ENCODE measurements around the gene HS3ST2. TPM values are rescaled to one million over a fixed set of nuclear protein-coding genes. Genes with fewer than 3 reads are reported as not detected.

Gene HS3ST2
- 0.12 and 0.51 TPM in 2 replicates for total RNA-seq (ENCODE audit: low replicate concordance)
- long read RNA-seq, result 0 reads

DNA sequence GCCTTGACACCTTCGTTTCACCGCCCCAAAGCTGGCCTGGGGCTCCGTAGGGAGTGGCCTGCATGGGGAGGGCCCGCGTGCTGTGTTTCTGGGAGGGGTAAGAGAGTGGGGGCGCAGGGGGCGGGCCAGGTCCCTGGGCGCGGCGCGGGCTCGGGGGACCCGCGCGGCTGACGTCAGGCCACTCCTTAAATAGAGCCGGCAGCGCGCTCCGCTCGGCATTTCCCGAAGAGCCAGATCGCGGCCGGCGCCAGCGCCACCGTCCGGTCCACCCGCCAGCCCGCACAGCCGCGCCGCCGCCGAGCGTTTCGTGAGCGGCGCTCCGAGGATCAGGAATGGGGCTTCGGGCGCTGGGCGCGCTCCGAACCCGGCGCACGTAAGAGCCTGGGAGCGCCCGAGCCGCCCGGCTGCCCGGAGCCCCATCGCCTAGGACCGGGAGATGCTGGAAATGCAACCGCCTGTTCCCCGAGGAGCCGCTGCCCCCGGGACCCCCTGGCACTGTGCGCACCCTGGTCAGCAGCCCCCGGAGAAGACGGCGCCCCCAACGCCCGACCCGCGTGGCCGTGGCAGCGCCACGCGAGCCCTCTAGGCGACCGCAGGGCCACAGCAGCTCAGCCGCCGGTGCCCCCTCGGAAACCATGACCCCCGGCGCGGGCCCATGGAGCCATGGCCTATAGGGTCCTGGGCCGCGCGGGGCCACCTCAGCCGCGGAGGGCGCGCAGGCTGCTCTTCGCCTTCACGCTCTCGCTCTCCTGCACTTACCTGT is at the start of gene HS3ST2:
TSS of gene HS3ST2 (plus strand) at position 215 of the 763 bp plus-strand sequence. CDS start at position 664, 449 bp downstream.
- Mint-ChIP-seq H3K27ac (peak within 1 kb of the TSS; percentile 39), H3K4me1 (ENCODE audit: unreplicated experiment) (no peaks in the 10 kb centered on the region), H3K9me3 (no peaks in the 10 kb centered on the region), H3K4me3 (peak within 1 kb of the TSS; percentile 86), H3K27me3 (peaks cover 87% of the 10 kb centered on the region), H3K36me3 (no peaks in the 10 kb centered on the region)
- peak; percentile 60 for TF ChIP-seq CTCF (conservative IDR thresholded peaks at IDR 0.05)
- peak; percentile 73 for DNase-seq (ENCODE audit: extremely low spot score, unreplicated experiment)

DNA sequence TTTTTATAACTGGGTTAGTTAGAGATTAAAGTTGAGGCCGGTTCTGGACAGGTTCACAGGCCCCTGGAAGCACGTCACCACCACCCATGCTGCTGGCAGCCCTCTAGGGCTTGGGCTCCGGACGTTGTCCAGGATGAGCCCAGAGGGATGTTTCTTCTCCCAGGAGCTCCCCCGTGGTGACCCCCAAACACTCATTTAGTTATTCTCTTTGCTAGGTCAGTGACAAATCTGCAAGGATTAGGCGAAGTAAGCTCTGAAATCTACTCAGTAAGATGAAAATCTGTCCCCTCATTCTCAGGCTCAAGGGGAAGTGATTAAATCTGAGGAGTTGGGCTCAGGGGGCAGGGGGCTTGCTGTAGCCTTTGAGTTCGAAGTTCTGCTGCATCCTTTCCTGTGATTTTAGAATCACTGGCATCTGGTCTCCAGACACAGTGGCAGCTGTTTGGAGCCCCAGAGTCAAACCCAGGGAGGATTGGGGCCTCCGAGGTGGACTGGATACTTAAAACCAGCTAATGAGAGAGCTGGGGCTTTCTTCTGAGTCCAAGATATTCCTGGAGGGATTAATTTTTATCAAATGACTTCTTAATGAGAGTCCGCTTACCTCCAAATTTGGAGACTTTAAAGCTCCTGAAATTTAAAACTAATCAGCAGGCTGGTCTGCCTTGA is 49.2 kb upstream of the HS3ST2 start:
- H3K27me3 Mint-ChIP-seq, result peaks cover 19% of the 10 kb centered on the region
- no peak for TF ChIP-seq CTCF (conservative IDR thresholded peaks at IDR 0.05)
- peaks cover 19% of the 10 kb centered on the region for H3K4me1 Mint-ChIP-seq (ENCODE audit: unreplicated experiment)
- no peaks in the 10 kb centered on the region for H3K36me3 Mint-ChIP-seq
- peak overlapping the region; percentile 29 for H3K27ac Mint-ChIP-seq
- H3K4me3 Mint-ChIP-seq, result no peak overlapping the region
- no peaks in the 10 kb centered on the region for H3K9me3 Mint-ChIP-seq
- no peak for DNase-seq (ENCODE audit: extremely low spot score, unreplicated experiment)

DNA sequence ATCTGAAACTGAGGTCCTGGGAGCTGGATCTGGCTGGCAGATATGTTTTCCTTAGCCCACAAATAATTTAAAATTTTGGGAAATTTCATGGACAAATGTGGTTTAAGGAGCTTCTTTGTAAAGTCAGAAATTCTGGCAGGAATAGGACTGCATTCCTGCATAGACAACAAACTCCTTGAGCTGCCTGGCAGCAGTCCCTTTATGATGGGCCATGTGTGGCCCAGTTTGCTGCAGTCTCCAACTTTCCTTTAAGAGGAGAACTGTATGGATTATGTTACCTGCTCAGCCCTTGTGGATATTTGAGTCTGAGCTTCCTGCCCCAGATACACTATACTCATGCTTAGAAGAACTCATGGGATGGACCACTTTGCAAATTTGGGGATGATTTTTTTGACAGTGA is 48.5 kb upstream of the HS3ST2 start:
- Mint-ChIP-seq H3K9me3 (no peaks in the 10 kb centered on the region), H3K27me3 (peaks cover 21% of the 10 kb centered on the region), H3K4me3 (no peak overlapping the region), H3K27ac (no peak overlapping the region), H3K4me1 (ENCODE audit: unreplicated experiment) (peaks cover 19% of the 10 kb centered on the region), H3K36me3 (no peaks in the 10 kb centered on the region)
- DNase-seq (ENCODE audit: extremely low spot score, unreplicated experiment), result no peak
- TF ChIP-seq CTCF (conservative IDR thresholded peaks at IDR 0.05), result no peak

DNA sequence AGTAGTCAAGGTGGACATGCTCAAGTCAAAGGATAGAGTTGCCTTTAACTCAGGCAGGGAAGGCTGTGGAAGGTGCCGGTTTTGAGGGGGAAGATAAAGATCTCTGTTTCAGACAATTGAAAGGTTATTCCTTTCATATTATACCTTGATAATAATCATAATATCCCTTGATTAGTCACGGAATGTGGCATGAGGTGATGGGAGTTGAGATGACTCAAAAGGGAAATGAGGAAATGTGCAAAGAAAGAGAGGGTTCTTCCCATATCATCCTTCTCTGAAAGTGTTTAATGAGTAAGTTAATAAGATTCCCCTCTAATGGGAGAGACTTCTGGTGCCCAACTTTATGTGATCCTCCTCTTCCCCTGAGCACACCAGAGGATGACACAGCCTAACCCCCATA is 43.1 kb upstream of the HS3ST2 start:
- no peak for TF ChIP-seq CTCF (conservative IDR thresholded peaks at IDR 0.05)
- peaks cover 2% of the 10 kb centered on the region for H3K4me1 Mint-ChIP-seq (ENCODE audit: unreplicated experiment)
- no peaks in the 10 kb centered on the region for H3K9me3 Mint-ChIP-seq
- H3K27me3 Mint-ChIP-seq, result peaks cover 51% of the 10 kb centered on the region
- no peak overlapping the region for H3K4me3 Mint-ChIP-seq
- H3K36me3 Mint-ChIP-seq, result no peaks in the 10 kb centered on the region
- no peak overlapping the region for H3K27ac Mint-ChIP-seq
- DNase-seq (ENCODE audit: extremely low spot score, unreplicated experiment), result no peak

DNA sequence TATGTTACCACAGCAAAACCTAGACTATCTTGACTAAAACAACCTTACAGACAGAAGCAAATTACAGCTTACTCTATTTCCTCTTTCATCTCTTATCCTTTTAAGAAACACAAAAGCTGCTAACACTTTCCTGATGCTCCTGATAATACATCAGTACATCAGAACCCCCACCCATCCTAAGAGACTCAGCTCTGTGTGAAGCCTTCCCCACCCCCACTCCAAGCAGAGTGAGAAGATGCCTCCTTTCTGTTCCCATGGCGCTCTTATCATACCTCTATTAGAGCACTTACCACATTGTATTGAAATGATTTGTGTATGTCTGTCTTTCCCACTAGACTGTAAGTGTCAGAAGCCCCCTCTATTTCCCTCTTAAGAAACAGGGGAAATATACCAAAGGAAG is 42.4 kb upstream of the HS3ST2 start:
- Mint-ChIP-seq H3K4me3 (no peak overlapping the region), H3K27ac (no peak overlapping the region), H3K4me1 (ENCODE audit: unreplicated experiment) (no peaks in the 10 kb centered on the region), H3K27me3 (peaks cover 52% of the 10 kb centered on the region), H3K36me3 (no peaks in the 10 kb centered on the region), H3K9me3 (no peaks in the 10 kb centered on the region)
- no peak for DNase-seq (ENCODE audit: extremely low spot score, unreplicated experiment)
- TF ChIP-seq CTCF (conservative IDR thresholded peaks at IDR 0.05), result no peak
